Keratinocyte (primary cell): Measurements from ENCODE around the gene STARD5. TPM values are rescaled to one million over a fixed set of nuclear protein-coding genes. Genes with fewer than 3 reads are reported as not detected.

Source experiments
- DNase-seq: peaks from one replicate; pipeline ENCODE4 v3.0.0-alpha.2; 2011; ENCODE audit warnings: low read depth, missing footprints, low spot score
- FAIRE-seq: peaks from 2 replicates; lab custom pipeline; 2011; peaks lifted over from hg19 to GRCh38; lab: Jason Lieb, UNC
- H2AFZ ChIP-seq: 2 replicates; pipeline ENCODE4 v1.6.0; 2012; ENCODE audit warnings: low read length, control low read depth, inconsistent platforms; ENCODE audit not compliant: control insufficient read depth
- H3K27ac ChIP-seq: 2 replicates; pipeline ENCODE4 v1.5.1; 2011; ENCODE audit warnings: low read length; ENCODE audit not compliant: control insufficient read depth, insufficient read depth
- H3K27me3 ChIP-seq: 3 replicates; pipeline ENCODE4 v1.6.0; 2011; ENCODE audit warnings: low read length; ENCODE audit not compliant: control insufficient read depth, insufficient read depth; ENCODE audit errors: extremely low read depth
- H3K36me3 ChIP-seq, 2 experiments: 2 replicates in 1 of 2; 3 replicates in 1 of 2; pipeline ENCODE4 v1.5.1; 2011; ENCODE audit warnings: low read length in 2 of 2, mild to moderate bottlenecking in 1 of 2; ENCODE audit not compliant: control insufficient read depth in 2 of 2, insufficient read depth in 2 of 2; ENCODE audit errors: extremely low read depth in 1 of 2
- H3K4me1 ChIP-seq: 3 replicates; pipeline ENCODE4 v1.5.1; 2011; ENCODE audit warnings: low read length; ENCODE audit not compliant: control insufficient read depth, insufficient read depth; ENCODE audit errors: extremely low read depth
- H3K4me2 ChIP-seq: 3 replicates; pipeline ENCODE4 v1.6.0; 2011; ENCODE audit warnings: low read depth, low read length; ENCODE audit not compliant: control insufficient read depth, insufficient read depth; ENCODE audit errors: extremely low read depth
- H3K4me3 ChIP-seq, 3 experiments: fragments of 200-600 bp in 1 of 3; sonication (generic) in 1 of 3; 2 replicates in 2 of 3; 3 replicates in 1 of 3; pipeline ENCODE4 v1.5.1; 2011 to 2016; ENCODE audit warnings: low read length in 3 of 3, mild to moderate bottlenecking in 3 of 3, control low read depth in 2 of 3, inconsistent platforms in 1 of 3, low read depth in 1 of 3, mixed read lengths in 1 of 3, mixed run types in 1 of 3, moderate library complexity in 1 of 3; ENCODE audit not compliant: control insufficient read depth in 2 of 3, insufficient read depth in 2 of 3; ENCODE audit errors: extremely low read depth in 1 of 3
- H3K79me2 ChIP-seq: 2 replicates; pipeline ENCODE4 v1.6.0; 2012; ENCODE audit warnings: low read length; ENCODE audit not compliant: control insufficient read depth, insufficient read depth
- H3K9ac ChIP-seq: 3 replicates; pipeline ENCODE4 v1.6.0; 2011; ENCODE audit warnings: low read length; ENCODE audit not compliant: control insufficient read depth, insufficient read depth; ENCODE audit errors: extremely low read depth
- H3K9me1 ChIP-seq: 3 replicates; pipeline ENCODE4 v1.6.0; 2011; ENCODE audit warnings: low read length; ENCODE audit not compliant: control insufficient read depth, insufficient read depth; ENCODE audit errors: extremely low read depth
- H3K9me3 ChIP-seq: 2 replicates; pipeline ENCODE4 v1.5.1; 2012; ENCODE audit warnings: low read depth, low read length; ENCODE audit not compliant: control insufficient read depth
- H4K20me1 ChIP-seq: 3 replicates; pipeline ENCODE4 v1.6.0; 2011; ENCODE audit warnings: low read length; ENCODE audit not compliant: control insufficient read depth, insufficient read depth; ENCODE audit errors: extremely low read depth
- CTCF ChIP-seq, 3 experiments: IDR thresholded peaks in 1 of 3; conservative IDR thresholded peaks in 1 of 3; optimal IDR thresholded peaks in 1 of 3; 2 replicates in 2 of 3; 3 replicates in 1 of 3; pipeline versions ENCODE3 to v1.5.1; 2011; ENCODE audit warnings: low read length in 3 of 3, mild to moderate bottlenecking in 3 of 3, moderate library complexity in 2 of 3, control low read depth in 1 of 3, inconsistent platforms in 1 of 3; ENCODE audit not compliant: insufficient read depth in 2 of 3; ENCODE audit errors: extremely low read depth in 1 of 3
- EZH2 ChIP-seq: IDR thresholded peaks from one replicate; pipeline ENCODE4 v1.6.1; 2012; ENCODE audit warnings: inconsistent platforms, mild to moderate bottlenecking, low read length, moderate library complexity
- dilution Hi-C: fragments of 300-500 bp; cut with MboI; formaldehyde crosslinking; loops from one replicate; pipeline ENCODE4 v1.7.0; 2020; ENCODE audit warnings: low sequenced_read_pairs; ENCODE audit not compliant: extremely low pct_ligation_motif_present
- polyA plus RNA-seq, 5 experiments: library from polyadenylated mRNA; depleted of rRNA in 3 of 5; stranded (reverse) in 3 of 5; stranded (forward) in 1 of 5; unstranded in 1 of 5; fragments of >200 nt; gene quantifications; 1 replicate in 1 of 5; 2 replicates in 3 of 5; 3 replicates in 1 of 5; pipeline versions ENCODE4 v1.2.1 to v1.2.3, GENCODE V29; 2011 to 2012; ENCODE audit warnings: missing spikeins in 2 of 5, low read depth in 1 of 5, low replicate concordance in 1 of 5

Gene STARD5
- polyA plus RNA-seq, 1 donor (not counting 4 experiments of a cell fraction or from before 2014, with no cell fraction given): 38.8 TPM

GRCh38 chr15:81285461-81285860 lies 38.5 kb downstream of the STARD5 start:
- Histone ChIP-seq H3K9ac (no peak overlapping the region), H3K4me1 (no peaks in the 10 kb centered on the region), H3K79me2 (no peaks in the 10 kb centered on the region), H3K27me3 (peaks cover 5% of the 10 kb centered on the region), H3K36me3 (no peaks in the 10 kb centered on the region), H4K20me1 (no peaks in the 10 kb centered on the region), H2AFZ (no peak overlapping the region), H3K9me1 (no peaks in the 10 kb centered on the region), H3K4me3 (no peak overlapping the region), H3K4me2 (no peak overlapping the region), H3K9me3 (no peaks in the 10 kb centered on the region), H3K27ac (no peak overlapping the region)
- TF ChIP-seq CTCF (optimal IDR thresholded peaks at IDR 0.05 in 1 of 3, IDR thresholded peaks at IDR 0.05 in 1 of 3, conservative IDR thresholded peaks at IDR 0.05 in 1 of 3; ENCODE audit: extremely low read depth in 1 of 3, insufficient read depth in 2 of 3, low read length in 3 of 3) (no peak), EZH2 (no peak)
- FAIRE-seq: no peak
- no peak for DNase-seq
- dilution Hi-C loops: no loop called here

GRCh38 chr15:81284256-81285031 lies 39.5 kb downstream of the STARD5 start:
- H3K27ac ChIP-seq: no peak overlapping the region
- H3K36me3 ChIP-seq: no peaks in the 10 kb centered on the region
- peaks cover 5% of the 10 kb centered on the region for H3K27me3 ChIP-seq
- no peak overlapping the region for H3K9ac ChIP-seq
- H3K4me2 ChIP-seq: no peak overlapping the region
- FAIRE-seq (no peak), DNase-seq (no peak)
- no peak overlapping the region for H3K4me3 ChIP-seq
- TF ChIP-seq CTCF (optimal IDR thresholded peaks at IDR 0.05 in 1 of 3, IDR thresholded peaks at IDR 0.05 in 1 of 3, conservative IDR thresholded peaks at IDR 0.05 in 1 of 3; ENCODE audit: extremely low read depth in 1 of 3, insufficient read depth in 2 of 3, low read length in 3 of 3): no peak
- TF ChIP-seq EZH2: no peak
- no peaks in the 10 kb centered on the region for H3K4me1 ChIP-seq
- H2AFZ ChIP-seq: no peak overlapping the region
- H3K79me2 ChIP-seq: no peaks in the 10 kb centered on the region
- H3K9me3 ChIP-seq: no peaks in the 10 kb centered on the region
- no peaks in the 10 kb centered on the region for H4K20me1 ChIP-seq
- dilution Hi-C loops: no loop called here
- H3K9me1 ChIP-seq: no peaks in the 10 kb centered on the region
